Stomach (tissue), 9 donors: ENCODE measurements around the gene RXRA. TPM values are rescaled to one million over a fixed set of nuclear protein-coding genes. Genes with fewer than 3 reads are reported as not detected.

Source experiments
- DNase-seq, 2 donors: peaks; one replicate each; pipeline versions ENCODE4 v3.0.0 to v3.0.0-alpha.2; 2013 to 2019
- H3K27ac ChIP-seq, 5 donors: fragments of 200-600 bp in 4 of 5; sonication (generic) in 4 of 5; one replicate each; pipeline ENCODE4 v1.5.1; 2013 to 2019; ENCODE audit warnings: mild to moderate bottlenecking in 1 of 5, moderate library complexity in 1 of 5
- H3K27me3 ChIP-seq, 3 donors: fragments of 200-600 bp; sonication (generic); one replicate each; pipeline ENCODE4 v1.5.1; 2017 to 2019; ENCODE audit warnings: mixed run types in 1 of 3
- H3K36me3 ChIP-seq, 4 donors: fragments of 200-600 bp; sonication (generic); 1 replicate in 3 of 4; 2 replicates in 1 of 4; pipeline ENCODE4 v1.5.1; 2016 to 2019
- H3K4me1 ChIP-seq, 4 donors: fragments of 200-600 bp; sonication (generic); one replicate each; pipeline ENCODE4 v1.5.1; 2016 to 2019
- H3K4me3 ChIP-seq, 4 donors: fragments of 200-600 bp; sonication (generic) in 3 of 4; one replicate each; pipeline ENCODE4 v1.5.1; 2016 to 2019; ENCODE audit warnings: mild to moderate bottlenecking in 1 of 4
- H3K9me3 ChIP-seq, 4 donors: fragments of 200-600 bp; sonication (generic); one replicate each; pipeline ENCODE4 v1.5.1; 2016 to 2019
- EP300 ChIP-seq: sonication (generic); formaldehyde crosslinking; IDR thresholded peaks from one replicate; pipeline ENCODE4 v1.6.1; 2017; ENCODE audit warnings: antibody characterized with exemption
- POLR2A ChIP-seq, 4 donors: fragments of 450-650 bp; IDR thresholded peaks; one replicate each; pipeline ENCODE4 v1.6.1; 2016; ENCODE audit warnings: antibody characterized with exemption in 4 of 4, control low read depth in 2 of 4, mild to moderate bottlenecking in 1 of 4, moderate library complexity in 1 of 4
- POLR2AphosphoS5 ChIP-seq, 3 donors: sonication (generic); formaldehyde crosslinking; IDR thresholded peaks; one replicate each; pipeline ENCODE4 v1.6.1; 2016; ENCODE audit warnings: antibody characterized with exemption in 3 of 3
- WGBS, 5 donors: extraction: QIAGEN DNeasy Blood & Tissue Kit in 3 of 5; methylation state at CpG; one replicate each; pipeline versions ENCODE4 v1.1.5 to v1.1.7; 2013 to 2018; 5-methylcytosine and 5-hydroxymethylcytosine counted together
- intact Hi-C: fragments of 100-400 bp; cut with DNase I; formaldehyde crosslinking; loops from one replicate; pipeline ENCODE4 v1.15.1; 2023; ENCODE audit warnings: low total_unique reads
- polyA plus RNA-seq, 3 donors: library from polyadenylated mRNA; stranded (reverse); fragments of 200-250 nt; gene quantifications; one replicate each; pipeline ENCODE4 v1.2.3, GENCODE V29; 2013
- total RNA-seq, 5 donors: library from RNA; depleted of rRNA; stranded (reverse); fragments of >200 nt; gene quantifications; one replicate each; pipeline versions ENCODE4 v1.1.0 to v1.2.3, GENCODE V29; 2014 to 2016
- TF ChIP-seq, protein P1 (sequence below), 7 experiments: fragments of 450-650 bp in 4 of 7; fragments of 200-600 bp in 3 of 7; sonication (generic) in 3 of 7; IDR thresholded peaks; one replicate each; pipeline ENCODE4 v1.5.1; 2016 to 2019; ENCODE audit warnings: antibody characterized with exemption in 7 of 7, control low read depth in 2 of 7, mild to moderate bottlenecking in 1 of 7
- donor health status: healthy with polysubstance abuse.
- donor health status: Bipolar disorder and iron deficiency.
- donor health status: healthy.

The RXRA gene
- total and polyA plus RNA-seq, 8 donors: 14.0 to 68.4 (median 29.3) TPM

DNA sequence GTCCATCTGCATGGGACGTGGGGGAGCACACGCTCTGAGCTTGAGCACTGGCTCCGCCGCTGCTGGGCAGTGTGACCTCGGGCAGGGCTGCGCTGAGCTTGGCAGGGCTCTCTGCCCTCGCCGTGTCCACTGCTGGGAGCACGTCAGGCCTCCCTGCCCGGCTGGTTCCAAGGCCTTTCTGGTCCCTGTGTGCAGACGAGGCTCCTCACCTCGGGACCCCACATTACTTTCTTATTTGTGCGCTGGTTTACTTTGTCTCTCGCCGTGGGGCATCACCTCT lies 43.9 kb downstream of the RXRA start:
- H3K4me3 ChIP-seq: no peak overlapping the region
- H3K9me3 ChIP-seq: no peaks in the 10 kb centered on the region
- peaks cover 83 to 95% (median 90%) of the 10 kb centered on the region in 4 donors for H3K4me1 ChIP-seq
- H3K36me3 ChIP-seq: no peaks in the 10 kb centered on the region
- 79 to 88% (median 83%) methylated on average over 10 to 15 of the region's 15 CpGs for WGBS, 5 donors
- no peak overlapping the region for H3K27ac ChIP-seq
- no peak for TF ChIP-seq POLR2A (IDR thresholded peaks at IDR 0.05)
- TF ChIP-seq, protein P1, sequence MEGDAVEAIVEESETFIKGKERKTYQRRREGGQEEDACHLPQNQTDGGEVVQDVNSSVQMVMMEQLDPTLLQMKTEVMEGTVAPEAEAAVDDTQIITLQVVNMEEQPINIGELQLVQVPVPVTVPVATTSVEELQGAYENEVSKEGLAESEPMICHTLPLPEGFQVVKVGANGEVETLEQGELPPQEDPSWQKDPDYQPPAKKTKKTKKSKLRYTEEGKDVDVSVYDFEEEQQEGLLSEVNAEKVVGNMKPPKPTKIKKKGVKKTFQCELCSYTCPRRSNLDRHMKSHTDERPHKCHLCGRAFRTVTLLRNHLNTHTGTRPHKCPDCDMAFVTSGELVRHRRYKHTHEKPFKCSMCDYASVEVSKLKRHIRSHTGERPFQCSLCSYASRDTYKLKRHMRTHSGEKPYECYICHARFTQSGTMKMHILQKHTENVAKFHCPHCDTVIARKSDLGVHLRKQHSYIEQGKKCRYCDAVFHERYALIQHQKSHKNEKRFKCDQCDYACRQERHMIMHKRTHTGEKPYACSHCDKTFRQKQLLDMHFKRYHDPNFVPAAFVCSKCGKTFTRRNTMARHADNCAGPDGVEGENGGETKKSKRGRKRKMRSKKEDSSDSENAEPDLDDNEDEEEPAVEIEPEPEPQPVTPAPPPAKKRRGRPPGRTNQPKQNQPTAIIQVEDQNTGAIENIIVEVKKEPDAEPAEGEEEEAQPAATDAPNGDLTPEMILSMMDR (IDR thresholded peaks at IDR 0.05): no peak
- no peak for TF ChIP-seq POLR2AphosphoS5 (IDR thresholded peaks at IDR 0.05)
- TF ChIP-seq EP300: no peak
- no peaks in the 10 kb centered on the region for H3K27me3 ChIP-seq
- intact Hi-C loops: no loop called here
- no peak for DNase-seq

DNA sequence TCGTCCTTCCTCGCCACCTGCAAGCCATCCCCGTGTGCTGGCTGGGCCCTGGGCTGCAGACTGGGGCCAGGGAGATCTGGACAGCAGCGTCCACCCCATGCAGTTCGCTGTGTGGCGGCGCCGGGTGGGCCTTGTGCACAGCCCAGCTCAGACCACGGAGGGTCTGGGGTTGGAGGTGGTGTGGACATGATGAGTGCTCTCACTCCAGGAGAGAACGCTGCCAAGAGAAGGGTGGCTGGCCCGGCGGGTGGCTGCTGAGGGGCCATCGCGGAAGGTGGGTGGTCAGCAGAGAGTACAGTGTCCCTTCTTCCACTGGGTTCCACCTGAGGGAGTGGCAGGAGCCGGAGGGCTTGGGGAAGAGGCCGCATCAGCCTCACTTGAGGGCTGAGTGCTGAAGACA lies 44.4 kb downstream of the RXRA start:
- Histone ChIP-seq H3K36me3 (no peaks in the 10 kb centered on the region), H3K4me1 (peaks cover 83 to 95% (median 90%) of the 10 kb centered on the region in 4 donors), H3K4me3 (no peak overlapping the region), H3K27me3 (no peaks in the 10 kb centered on the region), H3K9me3 (no peaks in the 10 kb centered on the region), H3K27ac (peak overlapping the region in 2 of 5 donors; percentile 88 to 90)
- no peak for DNase-seq
- TF ChIP-seq POLR2A (IDR thresholded peaks at IDR 0.05) (no peak), EP300 (no peak), POLR2AphosphoS5 (IDR thresholded peaks at IDR 0.05) (no peak)
- TF ChIP-seq, protein P1 (IDR thresholded peaks at IDR 0.05): no peak
- intact Hi-C loops: no loop called here
- WGBS, 5 donors: 92 to 96% (median 93%) methylated on average over 9 to 16 of the region's 16 CpGs

DNA sequence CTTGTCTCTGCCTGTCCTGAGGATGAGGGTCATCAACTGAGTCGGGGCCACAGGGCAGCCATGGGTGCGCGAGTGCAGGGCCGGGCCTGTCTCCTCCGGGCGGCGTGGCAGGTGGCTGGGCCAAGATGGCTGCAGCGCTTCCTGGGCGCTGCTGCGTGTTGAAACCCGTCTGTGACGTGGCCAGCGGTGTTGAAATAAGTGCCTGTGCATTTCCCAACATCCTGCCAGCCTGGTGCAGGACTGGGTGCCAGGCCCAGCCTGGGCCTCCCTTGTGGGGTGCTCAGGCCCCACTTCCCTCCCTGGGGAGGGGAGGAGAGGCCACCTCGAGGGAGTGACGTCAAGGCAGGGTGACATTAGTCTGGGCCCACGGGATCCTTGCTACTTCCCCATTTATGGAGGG lies 45.5 kb downstream of the RXRA start:
- H3K9me3 ChIP-seq: no peaks in the 10 kb centered on the region
- H3K36me3 ChIP-seq: no peaks in the 10 kb centered on the region
- no peak overlapping the region for H3K4me3 ChIP-seq
- no peaks in the 10 kb centered on the region for H3K27me3 ChIP-seq
- WGBS, 5 donors: 78 to 87% (median 83%) methylated on average over 9 to 16 of the region's 16 CpGs
- peaks cover 82 to 95% (median 90%) of the 10 kb centered on the region in 4 donors for H3K4me1 ChIP-seq
- TF ChIP-seq EP300: no peak
- TF ChIP-seq, protein P1 (IDR thresholded peaks at IDR 0.05): no peak
- TF ChIP-seq POLR2AphosphoS5 (IDR thresholded peaks at IDR 0.05): peak in 1 of 3 donors; percentile 52
- intact Hi-C loops: no loop called here
- peak overlapping the region in 4 of 5 donors; percentile 80 to 90 (median 85) for H3K27ac ChIP-seq
- peak in 1 of 2 donors; percentile 56 for DNase-seq

DNA sequence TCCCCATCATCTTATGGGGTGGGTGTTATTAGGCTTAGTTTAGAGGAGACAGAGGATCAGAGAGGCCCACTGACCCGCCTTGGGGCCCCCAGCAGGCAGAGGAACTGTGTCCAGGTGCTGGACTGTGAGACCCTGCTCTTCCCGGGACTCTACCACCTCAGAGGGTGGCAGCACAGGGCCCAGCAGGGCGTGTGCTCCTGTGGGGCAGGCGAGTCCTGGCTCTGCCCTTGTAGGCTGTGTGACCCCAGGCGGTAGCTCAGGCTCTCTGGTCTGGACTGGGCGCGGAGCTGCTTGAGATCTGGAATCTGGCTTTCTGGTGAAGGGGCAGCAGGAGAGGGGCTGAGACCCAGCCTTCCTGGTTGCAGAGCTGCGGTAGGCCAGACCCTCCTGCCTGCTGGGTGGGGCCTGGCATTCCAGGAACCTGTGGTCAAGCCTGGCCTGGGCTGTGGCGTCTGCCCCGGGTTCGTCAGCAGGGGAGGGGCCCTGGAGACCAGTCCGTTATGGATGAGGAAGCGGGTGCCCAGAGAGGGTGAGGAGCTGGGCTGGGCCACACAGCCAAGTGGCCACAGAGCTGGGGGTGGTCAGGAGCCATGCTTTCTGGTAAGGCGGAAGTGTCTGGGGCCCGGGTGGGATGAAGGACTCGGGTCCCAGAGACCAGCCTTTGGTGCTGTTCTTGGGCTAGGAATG lies 46.5 kb downstream of the RXRA start:
- TF ChIP-seq POLR2AphosphoS5 (IDR thresholded peaks at IDR 0.05) (no peak), EP300 (no peak), POLR2A (IDR thresholded peaks at IDR 0.05) (no peak)
- TF ChIP-seq, protein P1 (IDR thresholded peaks at IDR 0.05): no peak
- intact Hi-C loops: no loop called here
- WGBS, 5 donors: 60 to 75% (median 68%) methylated on average over 16 of the region's 16 CpGs
- H3K36me3 ChIP-seq: no peaks in the 10 kb centered on the region
- no peak overlapping the region for H3K4me3 ChIP-seq
- no peaks in the 10 kb centered on the region for H3K9me3 ChIP-seq
- no peaks in the 10 kb centered on the region for H3K27me3 ChIP-seq
- H3K4me1 ChIP-seq: peaks cover 82 to 95% (median 90%) of the 10 kb centered on the region in 4 donors
- H3K27ac ChIP-seq: peak overlapping the region in 4 of 5 donors; percentile 80 to 90 (median 85)
- no peak for DNase-seq
